Left ventricle myocardium superior (tissue), 1 donor: ENCODE results near the gene CPZ. TPM values are rescaled to one million over a fixed set of nuclear protein-coding genes. Genes with fewer than 3 reads are reported as not detected.
"Not testable (repeated sequence)": the region's sequence is repeated elsewhere in the genome, so short reads cannot be mapped to it uniquely, and the experiment has no call there.

Experiments
- ATAC-seq: fragments of 200-7000 bp; cut with Tn5 transposase; one replicate; pipeline ENCODE4 v1.9.1; 2020; ENCODE audit warnings: mild to moderate bottlenecking, moderate library complexity
- DNase-seq: peaks from one replicate; pipeline ENCODE4 v3.0.0-alpha.2; 2020
- intact Hi-C: fragments of 100-400 bp; cut with micrococcal nuclease; formaldehyde crosslinking; loops from one replicate; pipeline ENCODE4 v1.11.0; 2022
- total RNA-seq: library from RNA; stranded (reverse); fragmentation: NEBNext Ultra II Directional; extraction: Animal tissue kit (Norgen Biotek cat#: 25700); gene quantifications from one replicate; pipeline ENCODE4 v1.2.1, GENCODE V29; 2021
- donor health status: DM: no; HTN: yes; CAD: no; lungs with severe emphysema.

Gene CPZ
- total RNA-seq, 1 donor from 2014 or later: 1.2 TPM

- intact Hi-C loops: no loop called here
- ATAC-seq: no peak
- no peak for DNase-seq
Observed at GRCh38 chr4:8555716-8556115, 36.8 kb upstream of the CPZ start.

- DNase-seq (no peak), ATAC-seq (no peak)
- intact Hi-C loops: no loop called here
Observed at GRCh38 chr4:8556341-8557150, 36.0 kb upstream of the CPZ start.

GRCh38 chr4:8557151-8558076, 35.2 kb upstream of the CPZ start:
- intact Hi-C loops: no loop called here
- DNase-seq: no peak
- ATAC-seq: no peak

- intact Hi-C loops: no loop called here
- DNase-seq (no peak), ATAC-seq (no peak)
Observed at GRCh38 chr4:8558080-8558960, 34.2 kb upstream of the CPZ start.

GRCh38 chr4:8559011-8559410, 33.6 kb upstream of the CPZ start:
- intact Hi-C loops: no loop called here
- no peak for ATAC-seq
- no peak for DNase-seq

- DNase-seq (no peak), ATAC-seq (no peak)
- intact Hi-C loops: no loop called here
Observed at GRCh38 chr4:8559524-8560264, 32.9 kb upstream of the CPZ start.

- no peak for ATAC-seq
- no peak for DNase-seq
- intact Hi-C loops: no loop called here
Observed at GRCh38 chr4:8560265-8561047, 32.1 kb upstream of the CPZ start.

- DNase-seq (no peak), ATAC-seq (no peak)
- intact Hi-C loops: no loop called here
Observed at GRCh38 chr4:8564595-8564994, 28.0 kb upstream of the CPZ start.

- no peak for ATAC-seq
- intact Hi-C loops: no loop called here
- DNase-seq: no peak
Observed at GRCh38 chr4:8568068-8568668, 24.4 kb upstream of the CPZ start.

GRCh38 chr4:8570201-8570600, 22.4 kb upstream of the CPZ start:
- ATAC-seq: no peak
- DNase-seq: no peak
- intact Hi-C loops: no loop called here

- intact Hi-C loops: no loop called here
- DNase-seq (no peak), ATAC-seq (no peak)
Observed at GRCh38 chr4:8571702-8572685, 20.6 kb upstream of the CPZ start.

- intact Hi-C loops: no loop called here
- ATAC-seq (no peak), DNase-seq (no peak)
Observed at GRCh38 chr4:8573266-8573665, 19.3 kb upstream of the CPZ start.

- intact Hi-C loops: no loop called here
- ATAC-seq: no peak
- no peak for DNase-seq
Observed at GRCh38 chr4:8574796-8575370, 17.7 kb upstream of the CPZ start.

GRCh38 chr4:8575457-8575856, 17.1 kb upstream of the CPZ start:
- ATAC-seq (no peak), DNase-seq (no peak)
- intact Hi-C loops: no loop called here

- intact Hi-C loops: not testable (repeated sequence)
Observed at GRCh38 chr4:8576591-8576990, 16.0 kb upstream of the CPZ start.

GRCh38 chr4:8577046-8577445, 15.5 kb upstream of the CPZ start:
- no peak for DNase-seq
- no peak for ATAC-seq
- intact Hi-C loops: no loop called here

More at GRCh38 chr4:8576591-8576990, 16.0 kb upstream of the CPZ start:
- not testable (repeated sequence) for DNase-seq, ATAC-seq
